ENCODE results near the gene TENM4.

TENM4 gene

GRCh38 chr11:78932757-78933156, 508.1 kb downstream of the TENM4 start:
- H3K27ac ChIP-seq (ENCODE audit: low read depth, low read length): no peak overlapping the region
- no peaks in the 10 kb centered on the region for H3K9me2 ChIP-seq (replicated peaks; ENCODE audit: control insufficient read depth, low read length)
- no peaks in the 10 kb centered on the region for H3F3A ChIP-seq (ENCODE audit: control insufficient read depth, insufficient read depth)
- H3K79me2 ChIP-seq (ENCODE audit: control insufficient read depth, low read length): no peaks in the 10 kb centered on the region
- TF ChIP-seq EZH2phosphoT487 (IDR thresholded peaks at IDR 0.05; ENCODE audit: borderline replicate concordance, low read length): no peak
- TF ChIP-seq CTCF (IDR thresholded peaks at IDR 0.05; ENCODE audit: low read depth, low read length, poor library complexity, severe bottlenecking): no peak
- H4K20me1 ChIP-seq (ENCODE audit: control insufficient read depth, insufficient read depth, low read depth, low read length): no peaks in the 10 kb centered on the region
- no peaks in the 10 kb centered on the region for H3K4me1 ChIP-seq (ENCODE audit: control insufficient read depth, low read length)
- no peaks in the 10 kb centered on the region for H3K36me3 ChIP-seq (ENCODE audit: control insufficient read depth, low read length)
- no peak overlapping the region for H3K4me2 ChIP-seq (ENCODE audit: low read length)
- H3K27me3 ChIP-seq (ENCODE audit: control insufficient read depth, low read length): no peaks in the 10 kb centered on the region
- no peaks in the 10 kb centered on the region for H3K9me3 ChIP-seq (ENCODE audit: control insufficient read depth, insufficient read depth, low read length)
- H3K4me3 ChIP-seq (ENCODE audit: low read length): no peak overlapping the region

GRCh38 chr11:78931891-78932290, 508.9 kb downstream of the TENM4 start:
- Histone ChIP-seq H3K4me3 (ENCODE audit: low read length) (no peak overlapping the region), H3K36me3 (ENCODE audit: control insufficient read depth, low read length) (no peaks in the 10 kb centered on the region), H3K4me2 (ENCODE audit: low read length) (no peak overlapping the region), H3K9me2 (replicated peaks; ENCODE audit: control insufficient read depth, low read length) (no peaks in the 10 kb centered on the region), H3F3A (ENCODE audit: control insufficient read depth, insufficient read depth) (no peaks in the 10 kb centered on the region), H3K27ac (ENCODE audit: low read depth, low read length) (no peak overlapping the region), H3K4me1 (ENCODE audit: control insufficient read depth, low read length) (no peaks in the 10 kb centered on the region), H3K9me3 (ENCODE audit: control insufficient read depth, insufficient read depth, low read length) (no peaks in the 10 kb centered on the region), H3K27me3 (ENCODE audit: control insufficient read depth, low read length) (no peaks in the 10 kb centered on the region), H4K20me1 (ENCODE audit: control insufficient read depth, insufficient read depth, low read depth, low read length) (no peaks in the 10 kb centered on the region), H3K79me2 (ENCODE audit: control insufficient read depth, low read length) (no peaks in the 10 kb centered on the region)
- TF ChIP-seq EZH2phosphoT487 (IDR thresholded peaks at IDR 0.05; ENCODE audit: borderline replicate concordance, low read length): no peak
- no peak for TF ChIP-seq CTCF (IDR thresholded peaks at IDR 0.05; ENCODE audit: low read depth, low read length, poor library complexity, severe bottlenecking)

- no peaks in the 10 kb centered on the region for H3K9me3 ChIP-seq (ENCODE audit: control insufficient read depth, insufficient read depth, low read length)
- H3K79me2 ChIP-seq (ENCODE audit: control insufficient read depth, low read length): no peaks in the 10 kb centered on the region
- H3K36me3 ChIP-seq (ENCODE audit: control insufficient read depth, low read length): no peaks in the 10 kb centered on the region
- H4K20me1 ChIP-seq (ENCODE audit: control insufficient read depth, insufficient read depth, low read depth, low read length): no peaks in the 10 kb centered on the region
- H3F3A ChIP-seq (ENCODE audit: control insufficient read depth, insufficient read depth): no peaks in the 10 kb centered on the region
- H3K4me3 ChIP-seq (ENCODE audit: low read length): no peak overlapping the region
- H3K4me2 ChIP-seq (ENCODE audit: low read length): no peak overlapping the region
- H3K4me1 ChIP-seq (ENCODE audit: control insufficient read depth, low read length): no peaks in the 10 kb centered on the region
- H3K9me2 ChIP-seq (replicated peaks; ENCODE audit: control insufficient read depth, low read length): no peaks in the 10 kb centered on the region
- no peak overlapping the region for H3K27ac ChIP-seq (ENCODE audit: low read depth, low read length)
- H3K27me3 ChIP-seq (ENCODE audit: control insufficient read depth, low read length): no peaks in the 10 kb centered on the region
- TF ChIP-seq CTCF (IDR thresholded peaks at IDR 0.05; ENCODE audit: low read depth, low read length, poor library complexity, severe bottlenecking) (no peak), EZH2phosphoT487 (IDR thresholded peaks at IDR 0.05; ENCODE audit: borderline replicate concordance, low read length) (no peak)
Observed at GRCh38 chr11:78930810-78931523, 509.9 kb downstream of the TENM4 start.

All from DOHH2 (cell line).